ENCODE data around the gene COL15A1.

COL15A1 gene

GRCh38 chr9:99011161-99011709 is 67.5 kb downstream of the COL15A1 start:
- DNase-seq (ENCODE audit: low read depth in 2 of 2): peak in 1 of 2 donors; percentile 48
- no peak overlapping the region for H3K4me3 ChIP-seq (replicated peaks in 1 of 2; ENCODE audit: low read depth in 2 of 2, low read length in 2 of 2)
- TF ChIP-seq CTCF (IDR thresholded peaks at IDR 0.05; ENCODE audit: low read depth, low read length): no peak

- peak in 1 of 2 donors; percentile 66 for DNase-seq (ENCODE audit: low read depth in 2 of 2)
- peak; percentile 39 for TF ChIP-seq CTCF (IDR thresholded peaks at IDR 0.05; ENCODE audit: low read depth, low read length)
- no peak overlapping the region for H3K4me3 ChIP-seq (replicated peaks in 1 of 2; ENCODE audit: low read depth in 2 of 2, low read length in 2 of 2)
Observed at GRCh38 chr9:99012957-99013512, 69.3 kb downstream of the COL15A1 start.

- TF ChIP-seq CTCF (IDR thresholded peaks at IDR 0.05; ENCODE audit: low read depth, low read length): no peak
- no peak overlapping the region for H3K4me3 ChIP-seq (replicated peaks in 1 of 2; ENCODE audit: low read depth in 2 of 2, low read length in 2 of 2)
- no peak for DNase-seq (ENCODE audit: low read depth in 2 of 2)
Observed at GRCh38 chr9:99013550-99013949, 69.8 kb downstream of the COL15A1 start.

GRCh38 chr9:99015448-99015847 is 71.7 kb downstream of the COL15A1 start:
- H3K4me3 ChIP-seq (replicated peaks in 1 of 2; ENCODE audit: low read depth in 2 of 2, low read length in 2 of 2): no peak overlapping the region
- TF ChIP-seq CTCF (IDR thresholded peaks at IDR 0.05; ENCODE audit: low read depth, low read length): no peak
- no peak for DNase-seq (ENCODE audit: low read depth in 2 of 2)

GRCh38 chr9:99015890-99016289 is 72.2 kb downstream of the COL15A1 start:
- H3K4me3 ChIP-seq (replicated peaks in 1 of 2; ENCODE audit: low read depth in 2 of 2, low read length in 2 of 2): no peak overlapping the region
- DNase-seq (ENCODE audit: low read depth in 2 of 2): no peak
- TF ChIP-seq CTCF (IDR thresholded peaks at IDR 0.05; ENCODE audit: low read depth, low read length): no peak

GRCh38 chr9:99016681-99017387 is 73.1 kb downstream of the COL15A1 start:
- no peak for DNase-seq (ENCODE audit: low read depth in 2 of 2)
- no peak overlapping the region for H3K4me3 ChIP-seq (replicated peaks in 1 of 2; ENCODE audit: low read depth in 2 of 2, low read length in 2 of 2)
- TF ChIP-seq CTCF (IDR thresholded peaks at IDR 0.05; ENCODE audit: low read depth, low read length): no peak

Measured in cardiac fibroblast (primary cell).